CD8-positive, alpha-beta memory T cell (primary cell): Measurements from ENCODE around the gene SERF2. TPM values are rescaled to one million over a fixed set of nuclear protein-coding genes. Genes with fewer than 3 reads are reported as not detected.

Experiments
- CTCF ChIA-PET: fragments of 350-600 bp; sonication (Branson Sonifier 250); formaldehyde crosslinking; loops from one replicate; lab custom pipeline; 2021; ENCODE audit warnings: antibody characterized with exemption; lab: Charles Lee
- POLR2A ChIA-PET: fragments of 350-600 bp; sonication (Branson Sonifier 250); formaldehyde crosslinking; loops from one replicate; lab custom pipeline; 2021; ENCODE audit warnings: antibody characterized with exemption; lab: Charles Lee
- DNase-seq, 5 donors: peaks; one replicate each; pipeline versions ENCODE4 v3.0.0 to v3.0.0-alpha.2; 2020 to 2022; ENCODE audit warnings: mixed read lengths in 1 of 5
- H3K27ac ChIP-seq: one replicate; pipeline ENCODE4 v1.7.0; 2013; ENCODE audit warnings: low read depth, mild to moderate bottlenecking, low read length, moderate library complexity
- H3K27me3 ChIP-seq: 2 replicates; pipeline ENCODE4 v1.7.0; 2013; ENCODE audit warnings: low read length, mild to moderate bottlenecking; ENCODE audit not compliant: insufficient read depth, poor library complexity, severe bottlenecking
- H3K36me3 ChIP-seq: 2 replicates; pipeline ENCODE4 v1.7.0; 2013; ENCODE audit warnings: mild to moderate bottlenecking, low read length, moderate library complexity; ENCODE audit not compliant: insufficient read depth
- H3K4me1 ChIP-seq: 2 replicates; pipeline ENCODE4 v1.7.0; 2013; ENCODE audit warnings: mild to moderate bottlenecking, low read length, moderate library complexity; ENCODE audit not compliant: insufficient read depth
- H3K4me3 ChIP-seq: 2 replicates; pipeline ENCODE4 v1.7.0; 2013; ENCODE audit warnings: mild to moderate bottlenecking, low read length
- H3K9me3 ChIP-seq: 2 replicates; pipeline ENCODE4 v1.7.0; 2013; ENCODE audit warnings: mild to moderate bottlenecking, low read length
- H3K27ac Mint-ChIP-seq, 8 donors: one replicate each; pipeline ENCODE4 v1.8.0; 2020 to 2021; ENCODE audit warnings: mixed read lengths in 8 of 8, mild to moderate bottlenecking in 6 of 8, inconsistent platforms in 3 of 8, moderate library complexity in 3 of 8
- H3K27me3 Mint-ChIP-seq, 2 donors: one replicate each; pipeline ENCODE4 v1.8.0; 2020 to 2021; ENCODE audit warnings: mixed read lengths in 2 of 2, mild to moderate bottlenecking in 1 of 2, moderate library complexity in 1 of 2
- H3K36me3 Mint-ChIP-seq, 3 donors: one replicate each; pipeline ENCODE4 v1.8.0; 2020 to 2021; ENCODE audit warnings: mixed read lengths in 3 of 3, inconsistent platforms in 1 of 3, mild to moderate bottlenecking in 1 of 3
- H3K4me1 Mint-ChIP-seq, 3 donors: one replicate each; pipeline ENCODE4 v1.8.0; 2020 to 2021; ENCODE audit warnings: mixed read lengths in 3 of 3, inconsistent platforms in 1 of 3, mild to moderate bottlenecking in 1 of 3
- H3K4me3 Mint-ChIP-seq, 7 donors: one replicate each; pipeline ENCODE4 v1.8.0; 2020 to 2021; ENCODE audit warnings: mixed read lengths in 7 of 7, mild to moderate bottlenecking in 6 of 7, moderate library complexity in 4 of 7, inconsistent platforms in 2 of 7
- H3K9me3 Mint-ChIP-seq, 5 donors: one replicate each; pipeline ENCODE4 v1.8.0; 2020 to 2022; ENCODE audit warnings: mixed read lengths in 5 of 5, mild to moderate bottlenecking in 3 of 5, moderate library complexity in 2 of 5, inconsistent platforms in 1 of 5
- polyA plus RNA-seq: library from polyadenylated mRNA; unstranded; fragments of 300-500 nt; fragmentation: Illumina TruSeq; gene quantifications from one replicate; pipeline ENCODE4 v1.2.3, GENCODE V29; 2021
- total RNA-seq, 2 experiments: library from RNA; stranded (reverse); gene quantifications; one replicate each; pipeline ENCODE4 v1.2.3, GENCODE V29; 2021

SERF2 gene
- total and polyA plus RNA-seq, 3 experiments from 2014 or later = 624 to 1,932 (median 632) TPM

DNA sequence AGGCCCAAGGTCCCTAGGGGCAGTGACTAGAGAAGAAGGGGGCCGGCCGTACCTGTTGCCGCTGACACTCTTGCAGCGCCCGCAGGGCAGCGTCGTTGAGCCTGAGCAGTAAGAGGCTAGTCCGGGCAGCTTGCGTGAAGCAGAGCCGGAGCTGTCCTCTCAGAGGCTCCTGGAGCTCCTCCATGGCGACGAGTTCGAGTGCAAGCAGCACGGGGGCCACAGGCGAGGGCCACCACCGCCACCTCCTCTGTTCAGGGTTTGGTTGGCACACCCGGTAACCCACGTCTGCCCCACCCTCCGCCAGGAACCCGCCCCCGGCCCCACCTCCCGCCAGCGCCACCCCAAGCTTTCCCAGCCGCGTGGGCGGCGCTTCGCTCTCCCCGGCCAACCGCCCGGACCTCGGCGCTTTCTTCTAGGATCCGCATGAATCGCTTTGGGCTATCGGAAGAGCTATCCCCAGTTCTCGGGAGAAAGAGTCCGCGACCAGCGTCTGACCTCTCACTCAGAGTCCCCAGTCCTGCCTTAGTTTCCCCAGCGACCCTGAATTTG lies 15.3 kb upstream of the SERF2 start, which contains the start of gene ELL3:
Gene ELL3, minus strand, starts transcription at position 249 of the 549 bp plus-strand sequence. Its CDS starts 65 bp downstream, at position 184.
- Mint-ChIP-seq H3K9me3 (no peaks in the 10 kb centered on the region), H3K36me3 (peaks cover 0 to 21% (median 2%) of the 10 kb centered on the region in 3 donors), H3K4me3 (peak within 1 kb of the TSS; percentile 89 to 97 (median 94)), H3K27ac (peak within 1 kb of the TSS; percentile 83 to 96 (median 92)), H3K27me3 (no peaks in the 10 kb centered on the region), H3K4me1 (peaks cover 18 to 25% (median 18%) of the 10 kb centered on the region in 3 donors)
- CTCF ChIA-PET = interaction anchor here (1.0 to 2.1 kb wide), 14 partner anchors 10 to 266 kb away, joined by 3 to 16 read pairs (median 5); partner anchors contain the start of genes PDIA3, SERF2 and SERINC4
- peak in 4 of 5 donors; percentile 73 to 84 (median 74) for DNase-seq
- peak within 1 kb of the TSS; percentile 62 for H3K4me3 ChIP-seq
- POLR2A ChIA-PET = interaction anchor here (0.6 to 3.1 kb wide), 7 partner anchors 14 to 48 kb away, joined by 3 to 24 read pairs (median 8); partner anchors contain the start of genes HYPK, MFAP1, PDIA3 and SERF2
- peak within 1 kb of the TSS; percentile 49 for H3K27ac ChIP-seq
- peaks cover 3% of the 10 kb centered on the region for H3K36me3 ChIP-seq
- no peaks in the 10 kb centered on the region for H3K9me3 ChIP-seq
- H3K27me3 ChIP-seq = no peaks in the 10 kb centered on the region
- peaks cover 16% of the 10 kb centered on the region for H3K4me1 ChIP-seq

DNA sequence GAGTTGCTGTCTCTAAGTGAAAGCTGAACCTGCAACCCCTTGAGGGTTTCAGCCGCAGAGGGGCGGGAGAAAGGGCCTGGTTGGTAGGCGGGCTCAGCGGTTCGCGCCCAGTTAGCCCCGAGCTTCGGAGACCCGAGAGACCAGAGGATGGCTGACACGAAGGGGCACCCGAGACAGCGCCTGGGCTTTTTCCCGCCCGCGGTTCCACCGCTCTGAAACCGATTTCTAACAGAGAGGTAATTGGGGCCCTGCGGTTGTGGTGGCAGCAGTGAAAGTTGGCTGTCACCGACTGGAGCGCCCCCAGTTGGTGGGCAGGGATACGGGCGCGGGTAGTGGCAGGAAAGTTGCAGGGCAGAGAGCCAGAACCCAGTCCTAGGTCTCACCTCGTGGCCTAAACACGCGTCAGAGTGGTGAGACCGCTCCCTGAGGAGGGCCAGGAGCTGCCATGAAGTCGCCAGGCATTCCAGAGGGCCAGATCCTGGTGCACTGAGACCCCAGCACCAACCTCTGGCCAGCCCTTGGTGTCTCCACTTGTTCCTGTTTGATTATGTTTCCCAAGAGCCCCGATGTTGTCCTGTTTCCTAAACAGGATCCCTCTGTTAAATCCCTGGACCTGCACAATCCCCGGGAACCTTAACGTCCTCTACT lies 14.7 kb upstream of the SERF2 start:
- DNase-seq = peak; percentile 79 to 89 (median 85)
- no peaks in the 10 kb centered on the region for H3K9me3 ChIP-seq
- CTCF ChIA-PET = interaction anchor here (1.0 to 2.1 kb wide), 14 partner anchors 9 to 267 kb away, joined by 3 to 16 read pairs (median 5); partner anchors contain the start of genes PDIA3, SERF2 and SERINC4
- H3K36me3 Mint-ChIP-seq = peaks cover 0 to 15% (median 0%) of the 10 kb centered on the region in 3 donors
- H3K27me3 Mint-ChIP-seq = no peaks in the 10 kb centered on the region
- no peaks in the 10 kb centered on the region for H3K9me3 Mint-ChIP-seq
- H3K27ac Mint-ChIP-seq = peak overlapping the region; percentile 83 to 96 (median 92)
- H3K36me3 ChIP-seq = no peaks in the 10 kb centered on the region
- peak overlapping the region; percentile 62 for H3K4me3 ChIP-seq
- H3K4me1 Mint-ChIP-seq = peaks cover 18 to 25% (median 18%) of the 10 kb centered on the region in 3 donors
- peaks cover 16% of the 10 kb centered on the region for H3K4me1 ChIP-seq
- peak overlapping the region; percentile 49 for H3K27ac ChIP-seq
- no peaks in the 10 kb centered on the region for H3K27me3 ChIP-seq
- POLR2A ChIA-PET = interaction anchor here (0.5 to 3.1 kb wide), 8 partner anchors 14 to 47 kb away, joined by 3 to 24 read pairs (median 7); partner anchors contain the start of genes HYPK, MFAP1, PDIA3 and SERF2
- peak overlapping the region; percentile 89 to 97 (median 94) for H3K4me3 Mint-ChIP-seq

DNA sequence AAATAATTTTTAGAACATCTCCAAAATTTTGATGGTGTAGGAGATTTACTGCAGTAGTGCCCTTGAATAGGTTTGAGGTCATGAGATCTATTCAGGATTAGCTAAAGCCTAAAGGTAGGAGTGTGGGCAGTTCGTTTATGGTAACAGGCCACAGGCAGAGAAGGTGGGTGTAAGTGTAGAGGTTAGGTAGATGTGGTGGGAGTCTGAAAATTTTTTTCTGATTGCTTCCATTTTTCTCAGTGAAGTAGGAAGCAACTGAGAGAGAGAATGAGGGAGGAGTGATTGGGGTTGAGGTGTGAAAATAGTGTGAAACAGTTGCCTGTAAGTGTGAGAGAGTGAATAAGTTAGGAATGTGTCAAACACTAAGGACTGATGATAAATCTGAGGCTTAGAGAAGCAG lies 13.1 kb upstream of the SERF2 start:
- Histone ChIP-seq H3K27ac (no peak overlapping the region), H3K36me3 (no peaks in the 10 kb centered on the region), H3K4me3 (no peak overlapping the region), H3K9me3 (no peaks in the 10 kb centered on the region), H3K4me1 (peaks cover 16% of the 10 kb centered on the region), H3K27me3 (no peaks in the 10 kb centered on the region)
- peaks cover 18 to 25% (median 18%) of the 10 kb centered on the region in 3 donors for H3K4me1 Mint-ChIP-seq
- H3K36me3 Mint-ChIP-seq = peaks cover 0 to 5% (median 0%) of the 10 kb centered on the region in 3 donors
- H3K27me3 Mint-ChIP-seq = no peaks in the 10 kb centered on the region
- H3K9me3 Mint-ChIP-seq = no peaks in the 10 kb centered on the region
- H3K4me3 Mint-ChIP-seq = peak overlapping the region in 4 of 7 donors; percentile 17 to 35 (median 22)
- peak overlapping the region in 3 of 8 donors; percentile 49 to 80 (median 67) for H3K27ac Mint-ChIP-seq
- ChIA-PET CTCF (interaction anchor here (1.1 to 1.6 kb wide), 2 partner anchors 9 to 10 kb away, joined by 4 to 11 read pairs; no protein-coding TSS in a partner anchor), POLR2A (interaction anchor here (3.1 kb wide), 1 partner anchor 22 kb away, joined by 18 read pairs; the partner anchor contains the start of genes HYPK and SERINC4)
- no peak for DNase-seq

DNA sequence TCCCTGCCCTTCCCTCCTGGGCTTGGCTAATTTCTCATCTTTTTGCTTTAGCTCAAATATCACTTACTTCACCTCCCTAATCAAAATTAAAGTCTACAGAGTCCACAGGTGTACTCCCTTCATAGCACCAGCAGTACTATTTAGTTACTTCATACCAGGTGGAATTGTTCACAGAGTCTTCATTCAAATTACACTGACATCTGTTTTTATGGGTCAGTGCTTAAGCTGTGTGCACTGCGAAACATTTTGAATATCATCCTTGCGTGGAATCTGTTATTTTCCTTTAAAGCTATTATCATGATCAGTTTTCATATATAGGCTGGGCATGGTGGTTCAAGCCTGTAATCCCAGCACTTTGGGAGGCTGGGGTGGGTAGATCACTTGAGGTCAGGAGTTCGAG lies 2.7 kb upstream of the SERF2 start:
- Histone ChIP-seq H3K27me3 (no peaks in the 10 kb centered on the region), H3K36me3 (peaks cover 14% of the 10 kb centered on the region), H3K4me3 (no peak overlapping the region), H3K27ac (no peak overlapping the region), H3K9me3 (no peaks in the 10 kb centered on the region), H3K4me1 (peaks cover 21% of the 10 kb centered on the region)
- Mint-ChIP-seq H3K27me3 (no peaks in the 10 kb centered on the region), H3K27ac (peak overlapping the region in 2 of 8 donors; percentile 18 to 27), H3K9me3 (no peaks in the 10 kb centered on the region), H3K4me1 (peaks cover 21 to 28% (median 21%) of the 10 kb centered on the region in 3 donors), H3K36me3 (peaks cover 4 to 27% (median 6%) of the 10 kb centered on the region in 3 donors), H3K4me3 (peak overlapping the region in 2 of 7 donors; percentile 1 to 12)
- CTCF ChIA-PET = interaction anchor here (2.2 to 2.8 kb wide), 2 partner anchors 11 to 12 kb away, joined by 11 read pairs; partner anchors contain the start of gene ELL3
- DNase-seq = no peak
- POLR2A ChIA-PET = interaction anchor here (0.7 to 4.6 kb wide), 2 partner anchors 13 to 1405 kb away, joined by 5 to 24 read pairs; partner anchors contain the start of gene ELL3

DNA sequence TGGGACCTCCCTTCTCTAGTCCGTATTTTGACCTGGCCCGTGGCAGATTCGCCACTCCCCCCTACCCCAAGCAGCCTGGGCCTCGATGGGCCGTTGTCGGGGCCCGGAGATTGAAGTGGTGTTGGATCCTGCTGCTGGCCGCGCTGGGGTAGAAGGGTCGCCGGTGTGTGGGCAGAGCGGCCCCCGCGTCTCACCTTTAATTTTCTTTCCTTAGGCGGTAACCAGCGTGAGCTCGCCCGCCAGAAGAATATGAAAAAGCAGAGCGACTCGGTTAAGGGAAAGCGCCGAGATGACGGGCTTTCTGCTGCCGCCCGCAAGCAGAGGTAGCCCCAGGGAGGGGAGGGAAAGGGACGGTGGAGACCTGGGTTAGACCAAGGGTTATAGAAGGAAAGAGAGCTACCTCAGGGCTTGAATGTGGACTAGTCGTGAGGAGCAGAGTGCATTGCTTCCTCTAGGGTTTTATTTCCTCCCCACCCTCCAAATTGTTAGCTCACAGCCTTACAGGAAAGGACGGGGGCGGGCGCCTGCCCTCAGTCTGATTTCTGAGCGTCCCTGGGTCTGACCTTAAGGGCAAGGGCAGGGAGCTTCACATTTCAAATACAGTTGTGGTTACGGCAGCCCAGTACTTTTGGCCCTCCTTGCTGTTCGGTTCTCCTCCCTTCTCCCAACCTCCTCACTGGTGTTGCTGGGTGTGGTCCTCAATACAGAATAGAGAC lies 799 bp downstream of the SERF2 start:
- DNase-seq = peak in 3 of 5 donors; percentile 18 to 27 (median 19)
- Histone ChIP-seq H3K27me3 (no peaks in the 10 kb centered on the region), H3K27ac (peak overlapping the region; percentile 97), H3K4me1 (peaks cover 33% of the 10 kb centered on the region), H3K4me3 (peak overlapping the region; percentile 97), H3K36me3 (peaks cover 29% of the 10 kb centered on the region), H3K9me3 (no peaks in the 10 kb centered on the region)
- H3K36me3 Mint-ChIP-seq = peaks cover 4 to 59% (median 11%) of the 10 kb centered on the region in 3 donors
- peak overlapping the region; percentile 95 to 98 (median 97) for H3K4me3 Mint-ChIP-seq
- peaks cover 40 to 59% (median 47%) of the 10 kb centered on the region in 3 donors for H3K4me1 Mint-ChIP-seq
- ChIA-PET POLR2A (interaction anchor here (0.5 to 4.6 kb wide), 4 partner anchors 7 to 31 kb away, joined by 4 to 24 read pairs (median 6); partner anchors contain the start of genes ELL3, HYPK, MFAP1 and SERINC4), CTCF (interaction anchor here (1.0 to 2.9 kb wide), 4 partner anchors 8 to 32 kb away, joined by 3 to 8 read pairs (median 5); partner anchors contain the start of genes ELL3, HYPK, MFAP1 and SERINC4)
- no peaks in the 10 kb centered on the region for H3K9me3 Mint-ChIP-seq
- H3K27me3 Mint-ChIP-seq = no peaks in the 10 kb centered on the region
- H3K27ac Mint-ChIP-seq = peak overlapping the region; percentile 96 to 100 (median 98)

DNA sequence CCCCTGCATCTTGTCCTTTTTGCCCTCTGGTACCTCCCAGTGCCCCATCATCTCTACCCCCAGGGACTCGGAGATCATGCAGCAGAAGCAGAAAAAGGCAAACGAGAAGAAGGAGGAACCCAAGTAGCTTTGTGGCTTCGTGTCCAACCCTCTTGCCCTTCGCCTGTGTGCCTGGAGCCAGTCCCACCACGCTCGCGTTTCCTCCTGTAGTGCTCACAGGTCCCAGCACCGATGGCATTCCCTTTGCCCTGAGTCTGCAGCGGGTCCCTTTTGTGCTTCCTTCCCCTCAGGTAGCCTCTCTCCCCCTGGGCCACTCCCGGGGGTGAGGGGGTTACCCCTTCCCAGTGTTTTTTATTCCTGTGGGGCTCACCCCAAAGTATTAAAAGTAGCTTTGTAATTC lies 1.5 kb downstream of the SERF2 start:
- POLR2A ChIA-PET = interaction anchor here (0.5 to 4.6 kb wide), 3 partner anchors 12 to 31 kb away, joined by 4 to 24 read pairs (median 9); partner anchors contain the start of genes ELL3 and MFAP1
- peaks cover 45 to 65% (median 52%) of the 10 kb centered on the region in 3 donors for H3K4me1 Mint-ChIP-seq
- H3K4me3 Mint-ChIP-seq = peak overlapping the region; percentile 95 to 98 (median 97)

More for the DNA sequence above, 1.5 kb downstream of the SERF2 start:
- peak overlapping the region; percentile 96 to 100 (median 98) for H3K27ac Mint-ChIP-seq
- H3K4me3 ChIP-seq = peak overlapping the region; percentile 97
- no peaks in the 10 kb centered on the region for H3K9me3 ChIP-seq
- no peaks in the 10 kb centered on the region for H3K9me3 Mint-ChIP-seq
- H3K27me3 ChIP-seq = no peaks in the 10 kb centered on the region
- no peak overlapping the region for H3K27ac ChIP-seq
- H3K36me3 ChIP-seq = peaks cover 32% of the 10 kb centered on the region
- no peaks in the 10 kb centered on the region for H3K27me3 Mint-ChIP-seq
- CTCF ChIA-PET = interaction anchor here (1.0 to 2.9 kb wide), 4 partner anchors 7 to 31 kb away, joined by 3 to 8 read pairs (median 5); partner anchors contain the start of genes ELL3, HYPK, MFAP1 and SERINC4
- DNase-seq = no peak
- H3K36me3 Mint-ChIP-seq = peaks cover 4 to 65% (median 11%) of the 10 kb centered on the region in 3 donors
- peaks cover 33% of the 10 kb centered on the region for H3K4me1 ChIP-seq
